GM12878 (cell line): ENCODE results near the gene PDGFD. TPM values are rescaled to one million over a fixed set of nuclear protein-coding genes. Genes with fewer than 3 reads are reported as not detected.

Source experiments
- ATAC-seq: fragments of 200-7000 bp; cut with Tn5 transposase; 3 replicates; pipeline ENCODE4 v1.9.1; 2020; ENCODE audit warnings: mild to moderate bottlenecking, moderate library complexity
- BruUV-seq: library from RNA; stranded (reverse); fragments of 400-500 nt; replicated peaks from 2 replicates; lab custom pipeline; 2021; lab: Mats Ljungman, UMichigan
- CTCF ChIA-PET: fragments of 300-600 bp; sonication (Branson Sonifier 250); formaldehyde crosslinking; extraction: SDS; loops from one replicate; lab custom pipeline; 2021; ENCODE audit warnings: inconsistent platforms; lab: Yijun Ruan, JAX
- POLR2A ChIA-PET: fragments of 350-600 bp; formaldehyde crosslinking; extraction: SDS; loops from one replicate; lab custom pipeline; 2021; ENCODE audit warnings: inconsistent platforms; lab: Charles Lee
- RAD21 ChIA-PET: fragments of 300-600 bp; sonication (Branson Sonifier 250); formaldehyde crosslinking; loops from one replicate; lab custom pipeline; 2023; ENCODE audit warnings: antibody characterized with exemption; ENCODE audit not compliant: unreplicated experiment; lab: Charles Lee
- SMC1A ChIA-PET: fragments of 300-600 bp; sonication (Branson Sonifier 250); formaldehyde crosslinking; loops from one replicate; lab custom pipeline; 2023; ENCODE audit not compliant: unreplicated experiment, uncharacterized antibody; lab: Charles Lee
- DNase-seq: peaks from one replicate; pipeline ENCODE4 v3.0.0-alpha.2; 2011; ENCODE audit warnings: low read depth, low spot score
- FAIRE-seq: peaks from 3 replicates; lab custom pipeline; 2011; peaks lifted over from hg19 to GRCh38; lab: Jason Lieb, UNC
- H2AFZ ChIP-seq: 2 replicates; pipeline ENCODE4 v1.6.0; 2011; ENCODE audit warnings: low read depth, low read length, control low read depth; ENCODE audit not compliant: control insufficient read depth
- H3K27ac ChIP-seq: 2 replicates; pipeline ENCODE4 v1.5.1; 2011; ENCODE audit warnings: control low read depth; ENCODE audit not compliant: control insufficient read depth, insufficient read depth
- H3K27me3 ChIP-seq, 2 experiments: replicated peaks in 1 of 2; 2 replicates each; pipeline versions ENCODE4 v1.6.0 to v1.6.1; 2011; ENCODE audit warnings: low read length in 1 of 2; ENCODE audit not compliant: control insufficient read depth in 2 of 2, insufficient read depth in 2 of 2
- H3K36me3 ChIP-seq, 2 experiments: 2 replicates each; pipeline ENCODE4 v1.5.1; 2011; ENCODE audit warnings: low read length in 1 of 2; ENCODE audit not compliant: control insufficient read depth in 2 of 2, insufficient read depth in 2 of 2
- H3K4me1 ChIP-seq: 2 replicates; pipeline ENCODE4 v1.6.1; 2011; ENCODE audit warnings: mild to moderate bottlenecking, low read length, moderate library complexity, mixed read lengths; ENCODE audit not compliant: control insufficient read depth, insufficient read depth
- H3K4me2 ChIP-seq: 2 replicates; pipeline ENCODE4 v1.6.0; 2011; ENCODE audit warnings: control low read depth; ENCODE audit not compliant: control insufficient read depth, insufficient read depth
- H3K4me3 ChIP-seq: fragments of 200-600 bp; sonication (generic); 2 replicates; pipeline ENCODE4 v1.5.1; 2016
- H3K79me2 ChIP-seq: 2 replicates; pipeline ENCODE4 v1.6.0; 2011; ENCODE audit warnings: low read length; ENCODE audit not compliant: control insufficient read depth, insufficient read depth
- H3K9ac ChIP-seq: 2 replicates; pipeline ENCODE4 v1.8.0; 2011; ENCODE audit warnings: low read length, control low read depth, mixed read lengths; ENCODE audit not compliant: control insufficient read depth, insufficient read depth
- H3K9me3 ChIP-seq: replicated peaks from 3 replicates; pipeline ENCODE4 v1.5.1; 2011; ENCODE audit warnings: mild to moderate bottlenecking, low read length; ENCODE audit not compliant: control insufficient read depth, insufficient read depth
- H4K20me1 ChIP-seq: 2 replicates; pipeline ENCODE4 v1.6.0; 2011; ENCODE audit not compliant: control insufficient read depth, insufficient read depth
- CTCF ChIP-seq, 3 experiments: IDR thresholded peaks in 2 of 3; conservative IDR thresholded peaks in 1 of 3; 2 replicates each; pipeline ENCODE4 v1.5.1; 2011; ENCODE audit warnings: low read depth in 3 of 3, low read length in 3 of 3, mild to moderate bottlenecking in 3 of 3, control low read depth in 2 of 3, moderate library complexity in 2 of 3, inconsistent platforms in 1 of 3, mixed read lengths in 1 of 3; ENCODE audit not compliant: control insufficient read depth in 2 of 3, insufficient read depth in 1 of 3; ENCODE audit errors: extremely low read depth in 1 of 3
- DPF2 ChIP-seq: fragments of 450-650 bp; IDR thresholded peaks from 2 replicates; pipeline ENCODE4 v1.6.1; 2017; ENCODE audit warnings: mild to moderate bottlenecking
- EED ChIP-seq: sonication (generic); IDR thresholded peaks from 2 replicates; pipeline ENCODE4 v1.6.1; 2016; ENCODE audit warnings: antibody characterized with exemption, low read depth
- IRF3 ChIP-seq: fragments of 450-650 bp; IDR thresholded peaks from 2 replicates; pipeline ENCODE4 v1.6.1; 2014; ENCODE audit warnings: mild to moderate bottlenecking
- IRF4 ChIP-seq: IDR thresholded peaks from 2 replicates; pipeline ENCODE4 v1.6.1; 2011; ENCODE audit warnings: low read depth, low read length
- JUND ChIP-seq: IDR thresholded peaks from 2 replicates; pipeline ENCODE4 v1.6.1; 2012; ENCODE audit warnings: low read depth, mild to moderate bottlenecking, low read length, improper control_type of control experiment, moderate library complexity
- MEF2B ChIP-seq: fragments of 450-650 bp; IDR thresholded peaks from 2 replicates; pipeline ENCODE4 v1.6.1; 2018; ENCODE audit warnings: mild to moderate bottlenecking, moderate library complexity; ENCODE audit not compliant: partially characterized antibody, poor library complexity, severe bottlenecking
- NR2C2 ChIP-seq: IDR thresholded peaks from 2 replicates; pipeline ENCODE4 v1.6.1; 2011; ENCODE audit warnings: borderline replicate concordance, low read depth; ENCODE audit not compliant: control insufficient read depth, insufficient read length
- RUNX3 ChIP-seq: IDR thresholded peaks from 2 replicates; pipeline ENCODE4 v1.6.1; 2012; ENCODE audit warnings: low read length, inconsistent platforms
- TARDBP ChIP-seq: IDR thresholded peaks from 2 replicates; pipeline ENCODE4 v1.6.1; 2016; ENCODE audit warnings: borderline replicate concordance
- ZBTB40 ChIP-seq: fragments of 450-650 bp; IDR thresholded peaks from 2 replicates; pipeline ENCODE4 v1.6.1; 2016; ENCODE audit warnings: mild to moderate bottlenecking, moderate library complexity, borderline replicate concordance
- ZNF217 ChIP-seq: fragments of 450-650 bp; IDR thresholded peaks from 2 replicates; pipeline ENCODE4 v1.6.1; 2017; ENCODE audit warnings: antibody characterized with exemption, mild to moderate bottlenecking
- ZNF687 ChIP-seq: fragments of 450-650 bp; IDR thresholded peaks from 2 replicates; pipeline ENCODE4 v1.6.1; 2017; ENCODE audit warnings: mild to moderate bottlenecking, moderate library complexity
- in situ Hi-C: fragments of 300-500 bp; cut with MboI; formaldehyde crosslinking; loops from 9 replicates; pipeline ENCODE4 v1.14.3; 2018; ENCODE audit warnings: mixed read lengths
- intact Hi-C: fragments of 100-400 bp; cut with micrococcal nuclease; formaldehyde crosslinking; loops from one replicate; pipeline ENCODE4 v1.14.2; 2022; ENCODE audit not compliant: unreplicated experiment
- polyA plus RNA-seq, 11 experiments: library from polyadenylated mRNA; depleted of rRNA in 4 of 11; unstranded in 6 of 11; stranded (reverse) in 5 of 11; fragments of >200 nt; fragmentation: Nextera tagmentation in 4 of 11; fragmentation: Illumina TruSeq in 1 of 11; extraction: Ambion mirVana in 4 of 11; extraction: Trizol in 1 of 11; gene quantifications; 1 replicate in 1 of 11; 2 replicates in 10 of 11; pipeline versions ENCODE4 v1.2.1 to v1.2.3, GENCODE V29; 2011 to 2016; ENCODE audit warnings: inconsistent platforms in 2 of 11, missing spikeins in 2 of 11, low read depth in 1 of 11
- total RNA-seq, 4 experiments: library from RNA; depleted of rRNA in 3 of 4; stranded (reverse); fragments of >200 nt in 3 of 4; fragmentation: Illumina TruSeq in 1 of 4; extraction: Trizol in 1 of 4; gene quantifications; 2 replicates each; pipeline versions ENCODE4 v1.2.1 to v1.2.3, GENCODE V29; 2013 to 2021

PDGFD gene
- total and polyA plus RNA-seq, 10 of the 15 experiments (the other 5 are each of a cell fraction or from before 2014, with no cell fraction given), result 0.05 to 0.13 TPM; not detected in 8

- Histone ChIP-seq H3K9ac (no peak overlapping the region), H3K79me2 (no peaks in the 10 kb centered on the region), H3K36me3 (no peaks in the 10 kb centered on the region), H3K9me3 (no peaks in the 10 kb centered on the region), H3K4me1 (no peaks in the 10 kb centered on the region), H3K27ac (no peak overlapping the region), H3K4me2 (no peak overlapping the region), H4K20me1 (no peaks in the 10 kb centered on the region), H3K4me3 (no peak overlapping the region), H3K27me3 (no peaks in the 10 kb centered on the region), H2AFZ (no peak overlapping the region)
- ChIA-PET CTCF (interaction anchor here (1.4 kb wide), 2 partner anchors 12 to 117 kb away, joined by 3 to 4 read pairs; no protein-coding TSS in a partner anchor), RAD21 (no interaction called here), SMC1A (no interaction called here), POLR2A (interaction anchor here (0.6 to 1.0 kb wide), 2 partner anchors 36 to 162 kb away, joined by 3 read pairs; no protein-coding TSS in a partner anchor)
- intact Hi-C loops (no loop called here), in situ Hi-C loops (no loop called here)
- DNase-seq (no peak), ATAC-seq (no peak), FAIRE-seq (no peak)
- BruUV-seq, result no TSS peak
- no peak for TF ChIP-seq IRF4
- no peak for TF ChIP-seq EED
- TF ChIP-seq NR2C2, result no peak
- TF ChIP-seq ZNF687, result no peak
- no peak for TF ChIP-seq TARDBP
- TF ChIP-seq RUNX3, result no peak
- no peak for TF ChIP-seq ZNF217
- no peak for TF ChIP-seq JUND
- no peak for TF ChIP-seq IRF3
- TF ChIP-seq ZBTB40, result no peak
- TF ChIP-seq MEF2B, result no peak
- no peak for TF ChIP-seq DPF2
- TF ChIP-seq CTCF (IDR thresholded peaks at IDR 0.05 in 2 of 3, conservative IDR thresholded peaks at IDR 0.05 in 1 of 3; ENCODE audit: control insufficient read depth in 2 of 3, extremely low read depth in 1 of 3, insufficient read depth in 1 of 3, low read depth in 3 of 3, low read length in 3 of 3), result no peak
Measured at GRCh38 chr11:104095791-104096190, 68.2 kb downstream of the PDGFD start.
